ENCODE data around the gene GUCY1A1. TPM values are rescaled to one million over a fixed set of nuclear protein-coding genes. Genes with fewer than 3 reads are reported as not detected.

The GUCY1A1 gene
- total RNA-seq, 3 donors from 2014 or later, result 7.4 to 213 (median 18.8) TPM

DNA sequence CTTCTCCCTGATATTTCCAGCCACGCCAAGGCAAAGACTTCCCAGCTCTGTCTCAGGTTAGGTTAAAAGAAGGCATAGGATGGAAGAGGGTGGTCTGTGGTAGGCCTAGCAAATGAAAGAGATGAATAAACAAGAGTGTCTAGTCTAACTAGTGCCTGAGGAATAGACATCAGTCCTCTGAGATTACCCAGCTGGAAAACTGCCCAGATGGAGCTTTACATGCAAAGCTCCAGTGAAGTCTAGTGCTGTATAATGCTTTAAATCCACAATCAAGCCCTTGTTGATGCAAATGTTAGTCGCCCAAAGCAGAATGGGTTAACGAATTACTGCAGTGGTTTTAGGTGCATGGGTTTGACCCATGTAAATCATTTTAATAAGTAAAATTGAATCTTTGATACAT, 67.4 kb downstream of the GUCY1A1 start:
- ATAC-seq (no peak), DNase-seq (peak in 1 of 3 donors; percentile 11)
- intact Hi-C loops (cut with DNase I, micrococcal nuclease), result no loop called here
- Histone ChIP-seq H3K4me3 (no peak overlapping the region), H3K36me3 (ENCODE audit: low read depth) (no peaks in the 10 kb centered on the region), H3K9me3 (no peaks in the 10 kb centered on the region), H3K4me1 (ENCODE audit: low read depth) (no peaks in the 10 kb centered on the region)
- TF ChIP-seq, protein P1, sequence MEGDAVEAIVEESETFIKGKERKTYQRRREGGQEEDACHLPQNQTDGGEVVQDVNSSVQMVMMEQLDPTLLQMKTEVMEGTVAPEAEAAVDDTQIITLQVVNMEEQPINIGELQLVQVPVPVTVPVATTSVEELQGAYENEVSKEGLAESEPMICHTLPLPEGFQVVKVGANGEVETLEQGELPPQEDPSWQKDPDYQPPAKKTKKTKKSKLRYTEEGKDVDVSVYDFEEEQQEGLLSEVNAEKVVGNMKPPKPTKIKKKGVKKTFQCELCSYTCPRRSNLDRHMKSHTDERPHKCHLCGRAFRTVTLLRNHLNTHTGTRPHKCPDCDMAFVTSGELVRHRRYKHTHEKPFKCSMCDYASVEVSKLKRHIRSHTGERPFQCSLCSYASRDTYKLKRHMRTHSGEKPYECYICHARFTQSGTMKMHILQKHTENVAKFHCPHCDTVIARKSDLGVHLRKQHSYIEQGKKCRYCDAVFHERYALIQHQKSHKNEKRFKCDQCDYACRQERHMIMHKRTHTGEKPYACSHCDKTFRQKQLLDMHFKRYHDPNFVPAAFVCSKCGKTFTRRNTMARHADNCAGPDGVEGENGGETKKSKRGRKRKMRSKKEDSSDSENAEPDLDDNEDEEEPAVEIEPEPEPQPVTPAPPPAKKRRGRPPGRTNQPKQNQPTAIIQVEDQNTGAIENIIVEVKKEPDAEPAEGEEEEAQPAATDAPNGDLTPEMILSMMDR (IDR thresholded peaks at IDR 0.05), result no peak

- TF ChIP-seq, protein P1 (IDR thresholded peaks at IDR 0.05), result no peak
- H3K9me3 ChIP-seq, result no peaks in the 10 kb centered on the region
- no peak for ATAC-seq
- no peak for DNase-seq
- H3K4me1 ChIP-seq (ENCODE audit: low read depth), result no peaks in the 10 kb centered on the region
- H3K4me3 ChIP-seq, result no peak overlapping the region
- intact Hi-C loops (cut with DNase I, micrococcal nuclease), result no loop called here
- no peaks in the 10 kb centered on the region for H3K36me3 ChIP-seq (ENCODE audit: low read depth)
Measured at GRCh38 chr4:155734951-155735350, 68.3 kb downstream of the GUCY1A1 start.

DNA sequence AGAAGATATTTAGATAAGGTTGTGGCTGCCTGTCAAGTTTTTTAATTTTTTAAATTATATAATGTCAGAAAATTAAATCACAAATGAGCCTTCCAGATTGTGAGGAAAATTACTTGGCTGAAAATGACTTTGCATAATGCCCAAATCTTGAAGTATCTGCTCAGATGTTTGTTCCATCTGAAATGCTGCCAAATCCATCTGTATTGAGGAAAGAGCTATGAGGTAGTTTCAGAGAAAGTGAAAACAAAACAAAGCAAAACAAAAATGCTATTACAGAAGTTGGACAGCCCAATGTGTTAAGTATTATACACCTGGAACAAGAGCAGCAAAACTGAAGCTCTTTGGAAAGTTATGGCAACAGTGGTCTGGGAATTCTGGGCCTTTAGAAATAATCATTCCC, 68.8 kb downstream of the GUCY1A1 start:
- ATAC-seq (no peak), DNase-seq (no peak)
- no peaks in the 10 kb centered on the region for H3K9me3 ChIP-seq

DNA sequence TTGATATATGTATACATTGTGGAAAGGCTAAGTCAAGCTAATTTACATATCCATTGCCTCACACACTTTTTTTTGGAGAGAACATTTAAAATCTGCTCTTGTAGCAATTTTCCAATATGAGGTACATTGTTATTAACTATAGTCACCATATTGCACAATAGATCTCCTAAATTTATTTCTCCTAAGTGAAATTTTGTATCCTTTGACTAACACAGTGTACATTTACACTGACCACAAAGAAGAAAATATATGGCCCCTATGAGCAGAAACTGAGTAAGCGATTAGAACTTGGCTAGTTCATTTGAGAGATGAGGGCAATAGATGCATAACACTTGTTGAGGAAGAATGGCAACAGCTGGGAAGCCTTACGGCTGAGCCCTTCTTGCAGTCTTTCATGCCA, 71.9 kb downstream of the GUCY1A1 start:
- intact Hi-C loops (cut with DNase I, micrococcal nuclease), result no loop called here
- H3K36me3 ChIP-seq (ENCODE audit: low read depth), result no peaks in the 10 kb centered on the region
- TF ChIP-seq, protein P1 (IDR thresholded peaks at IDR 0.05), result no peak
- no peaks in the 10 kb centered on the region for H3K4me1 ChIP-seq (ENCODE audit: low read depth)
- no peak overlapping the region for H3K4me3 ChIP-seq
- ATAC-seq (no peak), DNase-seq (no peak)
- H3K9me3 ChIP-seq, result no peaks in the 10 kb centered on the region

More for the DNA sequence above, 68.8 kb downstream of the GUCY1A1 start:
- Histone ChIP-seq H3K4me3 (no peak overlapping the region), H3K4me1 (ENCODE audit: low read depth) (no peaks in the 10 kb centered on the region), H3K36me3 (ENCODE audit: low read depth) (no peaks in the 10 kb centered on the region)
- intact Hi-C loops (cut with DNase I, micrococcal nuclease), result no loop called here
- TF ChIP-seq, protein P1 (IDR thresholded peaks at IDR 0.05), result no peak

- Histone ChIP-seq H3K36me3 (ENCODE audit: low read depth) (no peaks in the 10 kb centered on the region), H3K9me3 (no peaks in the 10 kb centered on the region), H3K4me1 (ENCODE audit: low read depth) (no peaks in the 10 kb centered on the region), H3K4me3 (no peak overlapping the region)
- DNase-seq (no peak), ATAC-seq (no peak)
- TF ChIP-seq, protein P1 (IDR thresholded peaks at IDR 0.05), result no peak
- intact Hi-C loops (cut with DNase I, micrococcal nuclease), result no loop called here
Measured at GRCh38 chr4:155741546-155741945, 74.9 kb downstream of the GUCY1A1 start.

All from mucosa of descending colon (tissue), 3 donors.